ENCODE measurements around the gene GAPDHS. TPM values are rescaled to one million over a fixed set of nuclear protein-coding genes. Genes with fewer than 3 reads are reported as not detected.

Gene GAPDHS
- total and polyA plus RNA-seq, 12 donors: not detected

GRCh38 chr19:35563207-35563829, 30.1 kb downstream of the GAPDHS start, which contains the start of gene ATP4A:
Gene ATP4A (minus strand): TSS chr19:35563658. CDS start chr19:35563629, 29 bp downstream.
- no peak for TF ChIP-seq CTCF (IDR thresholded peaks at IDR 0.05)
- no peak for DNase-seq
- Histone ChIP-seq H3K36me3 (no peaks in the 10 kb centered on the region), H3K9me3 (no peaks in the 10 kb centered on the region), H3K27ac (no peak within 1 kb of the TSS), H3K27me3 (peaks cover 6 to 61% (median 52%) of the 10 kb centered on the region in 7 donors), H3K4me3 (no peak within 1 kb of the TSS), H3K4me1 (peaks cover 0 to 4% (median 2%) of the 10 kb centered on the region in 9 donors)
- intact Hi-C loops (cut with DNase I): no loop called here
- no peak for ATAC-seq
- WGBS, 2 donors: 61 to 66% methylated on average over 15 of the region's 15 CpGs

- DNase-seq: no peak
- ATAC-seq: no peak
Measured at GRCh38 chr19:35565016-35565856, 32.0 kb downstream of the GAPDHS start.

GRCh38 chr19:35566738-35567137, 33.5 kb downstream of the GAPDHS start:
- Histone ChIP-seq H3K4me3 (no peak overlapping the region), H3K36me3 (no peaks in the 10 kb centered on the region), H3K27ac (no peak overlapping the region), H3K9me3 (no peaks in the 10 kb centered on the region), H3K4me1 (no peaks in the 10 kb centered on the region), H3K27me3 (peaks cover 0 to 52% (median 32%) of the 10 kb centered on the region in 7 donors)
- 79 to 83% methylated on average over 7 of the region's 7 CpGs for WGBS, 2 donors
- ATAC-seq (no peak), DNase-seq (no peak)
- no peak for TF ChIP-seq CTCF (IDR thresholded peaks at IDR 0.05)
- intact Hi-C loops (cut with DNase I): no loop called here

More at GRCh38 chr19:35565016-35565856, 32.0 kb downstream of the GAPDHS start:
- TF ChIP-seq CTCF (IDR thresholded peaks at IDR 0.05): no peak
- Histone ChIP-seq H3K27ac (no peak overlapping the region), H3K36me3 (no peaks in the 10 kb centered on the region), H3K4me3 (no peak overlapping the region), H3K9me3 (no peaks in the 10 kb centered on the region), H3K27me3 (peaks cover 0 to 55% (median 41%) of the 10 kb centered on the region in 7 donors), H3K4me1 (no peaks in the 10 kb centered on the region)
- intact Hi-C loops (cut with DNase I): no loop called here
- whole genome bisulfite sequencing, 2 donors: 76 to 77% methylated on average over 12 of the region's 12 CpGs

- no peak for DNase-seq
- no peak for TF ChIP-seq CTCF (IDR thresholded peaks at IDR 0.05)
- Histone ChIP-seq H3K4me3 (no peak overlapping the region), H3K27me3 (peaks cover 0 to 45% (median 15%) of the 10 kb centered on the region in 7 donors), H3K4me1 (no peaks in the 10 kb centered on the region), H3K9me3 (peaks cover 0 to 2% (median 0%) of the 10 kb centered on the region in 11 donors), H3K36me3 (no peaks in the 10 kb centered on the region), H3K27ac (no peak overlapping the region)
- intact Hi-C loops (cut with DNase I): no loop called here
- no peak for ATAC-seq
- 59 to 65% methylated on average over 5 of the region's 5 CpGs for WGBS, 2 donors
Measured at GRCh38 chr19:35569281-35569781, 36.1 kb downstream of the GAPDHS start.
